Activated effector memory CD4-positive, alpha-beta T cell treated with anti-CD3 and anti-CD28 coated beads, Interleukin-2, amount 50 U/mL, for 16 hours (primary cell): Measurements from ENCODE around the gene SH3BGRL3.
"Not testable (repeated sequence)": the region's sequence is repeated elsewhere in the genome, so short reads cannot be mapped to it uniquely, and the experiment has no call there.

Source experiments
- DNase-seq: peaks from one replicate; pipeline ENCODE4 v3.0.0-alpha.2; 2020

The SH3BGRL3 gene

DNA sequence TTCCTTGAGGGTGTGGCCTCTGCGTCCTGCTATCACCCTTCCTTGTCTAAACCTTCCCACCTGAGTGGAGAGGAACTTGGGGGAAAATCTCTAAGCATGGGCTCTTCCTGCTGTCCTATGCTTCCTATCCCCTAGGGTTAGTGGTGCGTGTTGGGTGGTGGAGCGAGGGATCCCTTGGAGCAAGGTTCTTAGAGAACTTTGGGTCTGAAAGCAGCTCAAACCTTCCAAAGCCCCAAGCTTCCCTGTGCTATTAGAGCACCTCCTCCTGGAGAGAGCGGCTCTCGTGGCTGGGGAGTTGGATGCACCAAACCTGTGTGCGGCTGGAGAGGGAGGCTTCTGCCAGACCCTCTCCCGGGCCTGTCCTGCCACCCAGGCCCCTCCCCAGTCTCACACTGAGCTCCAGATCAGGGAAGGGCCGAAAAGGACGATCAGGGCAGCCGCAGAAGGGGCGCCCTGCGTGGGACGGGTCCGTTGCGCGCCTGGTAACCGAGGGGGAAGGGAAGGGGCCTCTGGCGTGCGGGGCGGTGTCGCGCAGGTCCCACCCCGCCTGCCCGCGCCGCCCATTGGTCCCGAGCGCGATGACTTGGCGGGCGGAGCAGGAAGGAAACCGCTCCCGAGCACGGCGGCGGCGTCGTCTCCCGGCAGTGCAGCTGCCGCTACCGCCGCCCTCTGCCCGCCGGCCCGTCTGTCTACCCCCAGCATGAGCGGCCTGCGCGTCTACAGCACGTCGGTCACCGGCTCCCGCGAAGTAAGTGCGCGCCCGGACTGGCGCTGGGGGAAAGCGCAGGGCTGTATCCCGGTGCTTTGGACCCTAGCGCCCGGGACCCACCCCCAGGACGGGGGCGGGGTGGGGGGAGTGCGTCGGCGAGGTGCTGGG, at the start of gene SH3BGRL3:
Gene SH3BGRL3, plus strand, starts transcription at position 631 of the 877 bp plus-strand sequence. Its CDS starts 70 bp downstream, at position 701.
- peak; percentile 94 for DNase-seq

DNA sequence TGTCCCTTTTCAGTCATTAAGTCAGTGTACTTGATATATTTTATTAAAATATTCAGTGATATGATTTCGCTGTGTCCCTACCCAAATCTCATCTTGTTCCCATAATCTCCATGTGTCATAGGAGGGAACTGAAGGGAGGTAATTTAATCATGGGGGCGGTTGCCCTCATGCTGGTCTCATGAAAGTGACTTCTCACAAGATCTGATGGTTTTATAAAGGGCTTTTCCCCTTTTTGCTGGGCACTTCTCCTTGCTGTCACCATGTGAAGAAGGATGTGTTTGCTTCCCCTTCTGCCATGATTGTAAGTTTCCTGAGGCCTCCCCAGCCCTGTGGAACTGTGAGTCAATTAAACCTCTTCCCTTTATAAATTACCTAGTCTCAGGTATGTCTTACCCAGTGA, 49.2 kb upstream of the SH3BGRL3 start:
- DNase-seq = not testable (repeated sequence)

GRCh38 chr1:26233903-26234643, 45.8 kb upstream of the SH3BGRL3 start, which contains the start of gene CEP85:
Gene CEP85 (plus strand): TSS chr1:26234200. CDS start chr1:26239784, 5,584 bp downstream.
- DNase-seq = peak; percentile 99

DNA sequence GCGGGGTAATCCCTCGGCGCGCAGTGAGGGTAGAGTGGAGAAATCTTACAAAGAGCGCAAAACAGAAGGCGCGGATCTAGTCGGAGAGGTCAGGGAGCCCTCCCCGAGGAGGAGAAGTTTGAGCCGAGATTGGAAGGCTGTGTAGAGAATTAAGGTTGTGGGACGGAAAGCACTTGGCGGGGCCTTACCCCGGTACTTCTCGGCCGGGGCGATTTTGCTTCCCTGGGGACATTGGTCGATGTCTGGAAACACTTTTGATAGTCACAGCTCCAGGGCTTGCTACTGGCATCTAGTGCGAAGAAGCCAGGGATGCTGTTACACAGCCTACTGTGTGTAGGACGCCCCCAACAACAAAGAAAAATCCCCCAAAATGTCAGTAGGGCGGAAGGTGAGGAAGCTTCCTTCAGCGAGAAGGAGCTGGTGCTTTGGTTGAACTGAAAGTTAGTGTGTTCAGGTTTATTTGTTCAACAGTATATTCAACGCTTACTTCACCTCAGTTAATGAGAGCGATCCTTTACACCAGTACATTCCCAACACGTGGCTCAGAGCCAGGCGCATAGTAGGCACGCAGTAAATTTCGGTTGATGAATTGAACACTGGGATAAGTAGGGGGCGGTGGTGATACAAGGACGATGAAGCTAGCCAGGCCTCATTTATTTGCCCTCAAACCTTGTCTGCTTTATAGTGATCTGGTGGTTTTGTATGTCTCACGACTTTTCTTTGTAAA, 45.1 kb upstream of the SH3BGRL3 start:
- DNase-seq = no peak

DNA sequence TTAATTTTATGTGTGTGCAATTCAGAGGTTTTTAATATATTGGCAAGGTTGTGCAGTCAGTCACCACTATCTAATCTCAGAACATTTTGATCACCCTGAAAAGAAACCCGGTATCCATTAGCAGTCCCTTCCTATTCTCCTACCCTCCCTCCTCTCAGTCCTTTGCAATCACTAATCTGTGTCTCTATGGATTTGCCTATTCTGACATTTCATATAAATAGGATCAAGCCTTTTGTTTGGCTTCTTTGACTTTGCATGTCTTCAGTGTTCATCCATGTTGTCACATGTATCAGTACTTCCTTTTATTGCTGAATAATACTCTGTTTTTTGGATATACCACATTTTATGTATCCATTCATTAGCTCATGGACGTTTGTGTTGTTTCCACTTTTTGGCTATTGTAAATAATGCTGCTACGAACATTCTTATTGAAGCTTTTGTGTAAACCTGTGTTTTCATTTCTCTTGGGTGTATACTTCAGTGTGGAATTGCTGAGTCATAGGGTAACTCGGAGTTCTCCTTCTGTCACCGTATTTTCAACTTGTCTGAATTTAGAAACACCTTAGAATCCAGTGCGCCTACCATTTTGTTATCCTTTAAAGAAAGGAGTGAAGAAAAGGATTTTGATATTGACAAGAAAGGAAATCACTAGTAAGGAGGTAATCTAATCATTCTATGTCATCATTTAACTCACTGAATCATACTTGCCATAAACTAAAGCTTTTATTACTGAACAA, 42.5 kb upstream of the SH3BGRL3 start:
- DNase-seq = no peak

DNA sequence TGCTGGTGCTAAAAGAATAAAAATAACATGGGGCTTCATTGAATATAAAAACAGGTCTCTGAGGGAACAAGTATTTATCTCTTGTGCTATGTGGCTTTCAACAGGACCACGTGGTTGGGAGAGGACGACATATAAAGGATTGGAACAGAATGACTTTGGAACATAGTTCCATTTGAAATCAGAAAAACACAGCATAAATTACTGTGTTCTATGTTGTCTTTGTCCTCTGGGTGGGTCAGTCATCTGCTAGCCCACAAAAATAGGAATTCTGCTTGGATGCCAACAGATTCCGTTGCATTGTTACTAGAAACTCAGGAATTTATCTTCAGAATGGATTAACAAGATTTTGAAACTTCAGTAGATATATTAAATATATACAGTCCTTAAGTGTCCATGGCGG, 40.0 kb upstream of the SH3BGRL3 start:
- DNase-seq = no peak

DNA sequence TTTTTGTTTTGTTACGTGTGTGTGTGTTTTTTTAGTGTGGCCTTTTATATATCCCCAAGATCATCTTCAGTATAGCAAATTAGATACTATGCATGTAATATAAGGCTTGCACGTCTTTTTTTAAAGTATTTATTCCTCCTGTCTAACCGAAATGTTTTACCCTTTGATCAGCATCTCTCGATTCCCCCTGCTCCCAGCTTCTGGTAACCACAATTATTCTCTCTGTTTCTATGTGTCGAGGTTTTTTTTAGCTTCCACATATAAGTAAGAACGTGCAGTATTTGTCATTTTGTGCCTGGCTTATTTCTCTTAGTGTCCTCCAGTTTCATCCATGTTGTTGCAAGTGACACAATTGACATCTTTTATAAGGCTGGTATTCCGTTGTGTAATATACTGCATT, 27.2 kb upstream of the SH3BGRL3 start:
- no peak for DNase-seq

GRCh38 chr1:26254404-26254803, 25.5 kb upstream of the SH3BGRL3 start:
- DNase-seq = no peak

GRCh38 chr1:26257222-26257621, 22.7 kb upstream of the SH3BGRL3 start:
- DNase-seq = no peak

- no peak for DNase-seq
Observed at GRCh38 chr1:26259005-26259404, 20.9 kb upstream of the SH3BGRL3 start.

GRCh38 chr1:26259578-26259977, 20.3 kb upstream of the SH3BGRL3 start:
- DNase-seq = no peak

DNA sequence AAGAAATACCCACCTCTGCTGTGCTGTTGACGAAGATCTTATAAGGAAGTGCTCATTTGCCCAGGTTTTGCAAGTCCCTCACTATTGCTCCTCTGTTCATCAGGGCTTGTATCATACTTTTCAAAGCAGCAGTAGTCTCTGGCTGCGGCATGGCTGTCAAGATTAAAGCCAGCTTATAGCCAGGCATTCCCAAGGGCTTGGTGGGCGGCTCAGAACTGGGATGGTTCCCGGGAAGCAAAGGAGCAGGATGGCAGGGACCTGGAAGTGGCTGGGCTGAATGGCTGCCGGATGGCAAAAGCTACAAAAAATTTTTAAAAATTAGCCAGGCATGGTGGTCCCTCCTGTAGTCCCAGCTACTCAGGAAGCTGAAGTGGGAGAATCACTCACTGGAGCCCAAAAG, 16.7 kb upstream of the SH3BGRL3 start:
- no peak for DNase-seq

GRCh38 chr1:26265405-26265804, 14.5 kb upstream of the SH3BGRL3 start:
- no peak for DNase-seq

DNA sequence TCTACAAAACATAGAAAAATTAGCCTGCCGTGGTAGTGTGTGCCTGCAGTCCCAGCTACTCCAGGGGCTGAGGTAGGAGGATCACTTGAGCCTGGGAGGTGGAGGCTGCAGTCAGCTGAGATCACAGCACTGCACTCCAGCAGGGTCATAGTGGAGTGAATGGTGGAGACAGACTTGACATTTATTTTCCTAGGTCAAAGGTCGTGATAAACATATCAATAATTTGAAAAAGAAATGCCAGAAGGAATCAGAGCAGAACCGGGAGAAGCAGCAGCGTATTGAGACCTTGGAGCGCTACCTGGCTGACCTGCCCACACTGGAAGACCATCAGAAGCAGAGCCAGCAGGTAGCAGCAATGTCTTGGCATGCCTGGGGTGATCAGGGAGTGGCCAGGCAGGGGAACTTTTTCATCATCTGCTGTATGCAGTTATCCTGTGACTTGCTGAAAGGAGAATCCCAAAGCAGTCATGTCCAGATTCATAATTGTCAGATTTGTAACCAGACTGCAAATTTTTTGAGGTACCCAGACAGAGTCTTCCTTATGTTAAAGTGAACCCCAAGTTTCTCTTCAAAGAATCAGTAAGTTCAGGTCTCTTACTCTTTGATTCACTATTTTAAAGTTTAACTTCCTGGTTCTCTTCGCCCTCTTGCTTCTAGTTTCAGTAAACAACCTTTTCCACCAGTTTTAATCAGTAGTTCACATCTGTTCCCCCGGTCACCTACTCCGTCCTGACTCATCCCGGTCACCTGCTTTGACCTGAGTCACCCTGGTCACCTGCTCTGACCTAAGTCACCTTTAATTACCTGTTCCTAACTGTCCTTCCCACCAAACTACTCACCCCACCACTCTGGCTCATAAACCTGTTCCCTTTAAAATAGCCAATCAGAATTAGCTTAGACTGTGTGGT, 11.3 kb upstream of the SH3BGRL3 start:
- DNase-seq = no peak

GRCh38 chr1:26269198-26269550, 10.7 kb upstream of the SH3BGRL3 start:
- no peak for DNase-seq

DNA sequence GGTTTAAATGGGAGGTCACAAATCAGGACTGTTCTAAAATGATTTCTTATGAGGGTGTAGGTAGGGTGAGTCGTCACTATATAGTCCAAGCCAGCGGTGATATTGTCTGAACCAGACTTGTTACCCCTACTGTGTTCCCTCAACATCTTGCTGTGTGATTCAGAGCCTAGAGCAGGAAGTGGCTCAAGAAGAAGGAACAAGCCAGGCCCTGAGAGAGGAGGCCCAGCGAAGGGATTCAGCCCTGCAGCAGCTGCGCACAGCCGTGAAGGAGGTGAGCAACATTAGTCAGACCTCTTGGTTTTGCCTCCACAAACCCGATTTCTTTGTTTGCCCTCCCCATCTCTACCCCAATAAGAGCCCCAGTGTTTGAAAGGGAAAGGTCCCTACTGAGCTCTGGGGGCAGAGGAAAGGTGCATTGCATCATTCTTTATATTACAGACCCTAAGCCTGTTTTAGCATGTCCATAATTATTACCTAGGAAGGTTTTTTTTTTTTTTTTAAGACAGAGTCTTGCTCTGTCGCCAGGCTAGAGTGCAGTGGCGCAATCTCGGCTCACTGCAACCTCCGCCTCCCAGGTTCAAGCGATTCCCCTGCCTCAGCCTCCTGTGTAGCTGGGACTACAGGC, 5.0 kb upstream of the SH3BGRL3 start:
- DNase-seq = no peak

- DNase-seq = peak; percentile 90
Observed at GRCh38 chr1:26275580-26276431, 4.1 kb upstream of the SH3BGRL3 start.

DNA sequence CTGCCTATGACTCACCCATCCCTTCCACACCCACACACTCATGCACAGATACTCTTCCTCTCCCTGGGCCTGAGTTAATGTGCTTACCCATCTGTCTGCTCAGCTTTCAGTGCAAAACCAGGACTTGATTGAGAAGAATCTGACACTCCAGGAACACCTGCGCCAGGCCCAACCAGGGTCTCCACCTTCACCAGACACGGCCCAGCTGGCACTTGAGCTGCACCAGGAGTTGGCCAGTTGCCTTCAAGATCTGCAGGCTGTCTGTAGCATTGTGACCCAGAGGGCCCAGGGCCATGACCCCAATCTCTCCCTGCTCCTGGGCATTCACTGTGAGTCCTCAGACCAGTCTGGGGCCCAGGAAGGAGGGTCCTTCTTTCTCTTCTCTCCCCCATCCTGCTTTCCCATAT, 3.5 kb upstream of the SH3BGRL3 start:
- DNase-seq = no peak

DNA sequence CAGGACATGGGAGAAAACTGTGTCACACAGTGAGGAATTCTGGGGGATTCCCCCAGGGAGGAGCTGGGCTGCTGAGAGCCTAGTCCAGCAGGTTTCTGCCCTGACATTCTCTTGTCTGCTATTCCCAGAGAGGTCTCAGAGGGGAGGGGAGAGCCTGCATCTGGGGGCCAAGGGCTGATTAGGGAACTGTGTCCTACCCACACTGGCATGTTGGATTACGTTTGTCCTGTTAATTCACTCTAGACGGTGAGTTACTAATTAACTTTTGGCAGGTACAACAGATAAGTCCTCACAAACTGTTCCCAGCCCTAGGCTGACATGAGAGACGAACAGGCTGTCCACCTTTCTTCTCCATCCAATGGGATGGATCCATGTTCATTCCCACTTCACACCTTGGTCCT, 2.6 kb upstream of the SH3BGRL3 start:
- no peak for DNase-seq

- DNase-seq = no peak
Observed at GRCh38 chr1:26277719-26278118, 2.2 kb upstream of the SH3BGRL3 start.
